H1 (cell line): ENCODE results near the gene MYLK. TPM values are rescaled to one million over a fixed set of nuclear protein-coding genes. Genes with fewer than 3 reads are reported as not detected.

Source experiments
- CTCF ChIA-PET: fragments of 300-600 bp; sonication (Branson Sonifier 250); formaldehyde crosslinking; loops from one replicate; lab custom pipeline; 2021; ENCODE audit not compliant: partially characterized antibody; lab: Charles Lee
- POLR2A ChIA-PET: fragments of 300-600 bp; sonication (Branson Sonifier 250); formaldehyde crosslinking; loops from one replicate; lab custom pipeline; 2021; ENCODE audit warnings: inconsistent platforms; ENCODE audit not compliant: partially characterized antibody; lab: Charles Lee
- DNase-seq, 2 experiments: peaks; one replicate each; pipeline versions ENCODE4 v3.0.0 to v3.0.0-alpha.2; 2010 to 2022; ENCODE audit warnings: low spot score in 2 of 2, low read depth in 1 of 2, mixed read lengths in 1 of 2
- FAIRE-seq: peaks from 2 replicates; lab custom pipeline; 2011; peaks lifted over from hg19 to GRCh38; lab: Jason Lieb, UNC
- H2AFZ ChIP-seq: 2 replicates; pipeline ENCODE4 v1.8.1; 2012; ENCODE audit warnings: low read length, inconsistent platforms
- H2AK5ac ChIP-seq: 2 replicates; pipeline ENCODE4 v1.6.1; 2013; ENCODE audit warnings: low read depth, low read length
- H2BK120ac ChIP-seq: replicated peaks from 2 replicates; pipeline ENCODE3; 2013; ENCODE audit warnings: low read depth, low read length, inconsistent platforms
- H2BK12ac ChIP-seq: 2 replicates; pipeline ENCODE4 v1.6.1; 2013; ENCODE audit warnings: low read depth, low read length
- H2BK15ac ChIP-seq: 2 replicates; pipeline ENCODE4 v1.6.1; 2013; ENCODE audit warnings: low read length
- H2BK20ac ChIP-seq: 2 replicates; pipeline ENCODE4 v1.6.1; 2013; ENCODE audit warnings: low read length
- H2BK5ac ChIP-seq: 2 replicates; pipeline ENCODE4 v1.6.1; 2013; ENCODE audit warnings: low read depth, low read length
- H3K14ac ChIP-seq: 2 replicates; pipeline ENCODE4 v1.6.1; 2013; ENCODE audit warnings: inconsistent platforms; ENCODE audit not compliant: insufficient read length
- H3K18ac ChIP-seq: 2 replicates; pipeline ENCODE4 v1.6.1; 2013; ENCODE audit warnings: low read length; ENCODE audit errors: extremely low read depth
- H3K23ac ChIP-seq: 2 replicates; pipeline ENCODE4 v1.6.1; 2013; ENCODE audit warnings: inconsistent platforms; ENCODE audit not compliant: insufficient read length
- H3K23me2 ChIP-seq: 2 replicates; pipeline ENCODE4 v1.6.1; 2013; ENCODE audit warnings: low read depth, low read length
- H3K27ac ChIP-seq: 2 replicates; pipeline ENCODE4 v1.6.1; 2011; ENCODE audit warnings: low read depth, low read length, inconsistent platforms
- H3K27me3 ChIP-seq, 4 experiments: replicated peaks in 1 of 4; 1 replicate in 1 of 4; 2 replicates in 3 of 4; pipeline versions ENCODE4 v1.6.1 to v1.8.1; 2011 to 2013; ENCODE audit warnings: low read length in 3 of 4, mild to moderate bottlenecking in 3 of 4, inconsistent platforms in 2 of 4, mixed read lengths in 2 of 4, moderate library complexity in 1 of 4; ENCODE audit not compliant: control insufficient read depth in 3 of 4, insufficient read depth in 3 of 4; ENCODE audit errors: extremely low read depth in 1 of 4
- H3K36me3 ChIP-seq, 4 experiments: 2 replicates each; pipeline versions ENCODE4 v1.6.1 to v1.8.1; 2011 to 2013; ENCODE audit warnings: mild to moderate bottlenecking in 4 of 4, low read length in 3 of 4, moderate library complexity in 2 of 4, control low read depth in 1 of 4, inconsistent platforms in 1 of 4; ENCODE audit not compliant: insufficient read depth in 4 of 4, control insufficient read depth in 2 of 4
- H3K4ac ChIP-seq: replicated peaks from 2 replicates; pipeline ENCODE3; 2013; ENCODE audit warnings: low read length, low read depth, mixed read lengths, inconsistent platforms; ENCODE audit not compliant: insufficient read length
- H3K4me1 ChIP-seq, 4 experiments: replicated peaks in 1 of 4; 1 replicate in 1 of 4; 2 replicates in 3 of 4; pipeline versions ENCODE4 v1.6.1 to v1.8.1; 2011 to 2013; ENCODE audit warnings: low read length in 3 of 4, inconsistent platforms in 2 of 4, mixed read lengths in 1 of 4; ENCODE audit not compliant: insufficient read depth in 4 of 4, control insufficient read depth in 3 of 4
- H3K4me2 ChIP-seq, 2 experiments: 2 replicates each; pipeline versions ENCODE4 v1.6.1 to v1.8.1; 2011 to 2013; ENCODE audit warnings: low read depth in 2 of 2, low read length in 2 of 2, control low read depth in 1 of 2, inconsistent platforms in 1 of 2, mild to moderate bottlenecking in 1 of 2; ENCODE audit not compliant: insufficient read depth in 1 of 2
- H3K4me3 ChIP-seq, 4 experiments: fragments of 200-600, 300-600 bp in 1 of 4; sonication (generic), shearing (Covaris generic), sonication (Bioruptor Twin) in 1 of 4; 2 replicates each; pipeline versions ENCODE4 v1.5.1 to v1.8.1; 2011 to 2016; ENCODE audit warnings: low read length in 4 of 4, low read depth in 3 of 4, control low read depth in 2 of 4, inconsistent platforms in 2 of 4, mild to moderate bottlenecking in 2 of 4, mixed read lengths in 1 of 4, moderate library complexity in 1 of 4; ENCODE audit not compliant: insufficient read depth in 2 of 4; ENCODE audit errors: extremely low read depth in 1 of 4
- H3K56ac ChIP-seq: replicated peaks from 2 replicates; pipeline ENCODE3; 2013; ENCODE audit warnings: low read depth, mild to moderate bottlenecking, mixed read lengths, low read length, inconsistent platforms; ENCODE audit not compliant: insufficient read length
- H3K79me1 ChIP-seq: 2 replicates; pipeline ENCODE4 v1.6.1; 2013; ENCODE audit warnings: low read depth, low read length, control low read depth
- H3K79me2 ChIP-seq, 2 experiments: 2 replicates each; pipeline versions ENCODE4 v1.6.1 to v1.8.1; 2012 to 2013; ENCODE audit warnings: low read length in 2 of 2, mild to moderate bottlenecking in 2 of 2, inconsistent platforms in 1 of 2; ENCODE audit not compliant: insufficient read depth in 2 of 2, control insufficient read depth in 1 of 2
- H3K9ac ChIP-seq, 4 experiments: replicated peaks in 1 of 4; 1 replicate in 1 of 4; 2 replicates in 3 of 4; pipeline versions ENCODE4 v1.6.1 to v1.8.1; 2011 to 2013; ENCODE audit warnings: low read depth in 3 of 4, low read length in 3 of 4, control low read depth in 2 of 4, mild to moderate bottlenecking in 2 of 4, moderate library complexity in 2 of 4, inconsistent platforms in 1 of 4; ENCODE audit errors: extremely low read depth in 1 of 4
- H3K9me3 ChIP-seq, 2 experiments: 2 replicates each; pipeline versions ENCODE4 v1.6.1 to v1.8.1; 2012 to 2013; ENCODE audit warnings: mild to moderate bottlenecking in 2 of 2, moderate library complexity in 2 of 2, control low read depth in 1 of 2, inconsistent platforms in 1 of 2, low read depth in 1 of 2, low read length in 1 of 2, mixed read lengths in 1 of 2; ENCODE audit not compliant: insufficient read depth in 2 of 2
- H4K20me1 ChIP-seq, 2 experiments: replicated peaks in 1 of 2; 2 replicates each; pipeline versions ENCODE3 to v1.8.1; 2011 to 2013; ENCODE audit warnings: inconsistent platforms in 2 of 2, low read length in 2 of 2, mild to moderate bottlenecking in 1 of 2; ENCODE audit not compliant: insufficient read depth in 2 of 2, control insufficient read depth in 1 of 2
- H4K5ac ChIP-seq: 2 replicates; pipeline ENCODE4 v1.6.1; 2013; ENCODE audit warnings: low read length, low read depth, mixed read lengths, inconsistent platforms; ENCODE audit not compliant: insufficient read length
- H4K8ac ChIP-seq: 2 replicates; pipeline ENCODE4 v1.8.0; 2013; ENCODE audit warnings: mild to moderate bottlenecking, moderate library complexity, low read length, inconsistent platforms; ENCODE audit not compliant: insufficient read depth; ENCODE audit errors: extremely low read depth
- H4K91ac ChIP-seq: replicated peaks from 2 replicates; pipeline ENCODE3; 2013; ENCODE audit warnings: low read length, mixed read lengths, inconsistent platforms; ENCODE audit not compliant: insufficient read length
- CTBP2 ChIP-seq: IDR thresholded peaks from 2 replicates; pipeline ENCODE4 v1.7.0; 2011; ENCODE audit warnings: borderline replicate concordance, mild to moderate bottlenecking, moderate library complexity, mixed read lengths, low read length; ENCODE audit not compliant: insufficient read depth, insufficient read length
- CTCF ChIP-seq, 3 experiments: IDR thresholded peaks; 1 replicate in 2 of 3; 2 replicates in 1 of 3; pipeline versions ENCODE4 v1.5.1 to v1.6.1; 2011; ENCODE audit warnings: low read length in 3 of 3, mild to moderate bottlenecking in 3 of 3, inconsistent platforms in 2 of 3, low read depth in 1 of 3, moderate library complexity in 1 of 3; ENCODE audit not compliant: insufficient read depth in 1 of 3; ENCODE audit errors: control extremely low read depth in 1 of 3
- EGR1 ChIP-seq: IDR thresholded peaks from 2 replicates; pipeline ENCODE4 v1.6.1; 2011; ENCODE audit warnings: low read depth, low read length, borderline replicate concordance
- EP300 ChIP-seq, 2 experiments: IDR thresholded peaks; 1 replicate in 1 of 2; 2 replicates in 1 of 2; pipeline ENCODE4 v1.6.1; 2011 to 2012; ENCODE audit warnings: low read depth in 2 of 2, low read length in 2 of 2, mild to moderate bottlenecking in 2 of 2, borderline replicate concordance in 1 of 2, inconsistent platforms in 1 of 2, moderate library complexity in 1 of 2
- FOSL1 ChIP-seq: IDR thresholded peaks from 2 replicates; pipeline ENCODE4 v1.6.1; 2011; ENCODE audit warnings: mild to moderate bottlenecking, low read depth, low read length, moderate library complexity; ENCODE audit not compliant: insufficient read depth
- NANOG ChIP-seq: IDR thresholded peaks from 2 replicates; pipeline ENCODE4 v1.6.1; 2011; ENCODE audit warnings: low read length, low read depth, mild to moderate bottlenecking, inconsistent platforms; ENCODE audit not compliant: insufficient read depth, poor library complexity, severe bottlenecking
- RNF2 ChIP-seq: fragments of 200-900, 300-1000 bp; sonication (generic); IDR thresholded peaks from 2 replicates; pipeline ENCODE4 v1.7.1; 2016; ENCODE audit warnings: borderline replicate concordance, low read depth, mild to moderate bottlenecking, antibody characterized with exemption, low read length; ENCODE audit not compliant: poor library complexity, severe bottlenecking; ENCODE audit errors: missing control alignments
- SAP30 ChIP-seq: fragments of 300-600 bp; sonication (generic); IDR thresholded peaks from 2 replicates; pipeline ENCODE4 v1.7.1; 2012; ENCODE audit warnings: low read length, moderate library complexity, mild to moderate bottlenecking, inconsistent platforms; ENCODE audit not compliant: insufficient read depth, insufficient replicate concordance
- TEAD4 ChIP-seq: IDR thresholded peaks from 2 replicates; pipeline ENCODE4 v1.6.1; 2012; ENCODE audit warnings: low read depth, low read length, inconsistent platforms, mixed read lengths
- WGBS, 2 experiments: shearing (Covaris generic) in 1 of 2; methylation state at CpG; one replicate each; pipeline versions ENCODE4 v1.1.6 to v1.1.7; 2013 to 2015; ENCODE audit warnings: low lambda C conversion rate in 2 of 2, mixed read lengths in 2 of 2, inconsistent platforms in 1 of 2, low coverage in 1 of 2, missing lambda C conversion rate in 1 of 2; ENCODE audit not compliant: insufficient replicate concordance in 2 of 2, insufficient coverage in 1 of 2, insufficient read length in 1 of 2; ENCODE audit errors: extremely low coverage in 1 of 2, missing lambda C conversion rate in 1 of 2; 5-methylcytosine and 5-hydroxymethylcytosine counted together
- polyA plus RNA-seq, 7 experiments: library from polyadenylated mRNA; depleted of rRNA in 3 of 7; stranded (reverse) in 5 of 7; unstranded in 2 of 7; fragments of >200 nt in 5 of 7; fragments of 200-250 nt in 2 of 7; gene quantifications; 1 replicate in 5 of 7; 2 replicates in 1 of 7; 4 replicates in 1 of 7; pipeline versions ENCODE4 v1.2.1 to v1.2.3, GENCODE V29; 2011 to 2013; ENCODE audit warnings: missing spikeins in 2 of 7, mixed read lengths in 2 of 7
- total RNA-seq: library from RNA; stranded (reverse); fragmentation: NEBNext Ultra II Directional; extraction: Animal tissue kit (Norgen Biotek cat#: 25700); gene quantifications from 2 replicates; pipeline ENCODE4 v1.2.1, GENCODE V29; 2021

Gene MYLK
- total and polyA plus RNA-seq, 2 of the 8 experiments (the other 6 are each of a cell fraction or from before 2014, with no cell fraction given), result 11.6 to 21.3 TPM

- Histone ChIP-seq H4K20me1 (no peaks in the 10 kb centered on the region), H3K4me1 (peaks cover 3 to 29% (median 16%) of the 10 kb centered on the region in 4 experiments), H3K9me3 (no peaks in the 10 kb centered on the region), H2BK5ac (0 out of 2 replicates have a peak overlapping the region, but pooled peaks have one; percentile 18), H2BK20ac (no peak overlapping the region), H3K27me3 (no peaks in the 10 kb centered on the region), H3K79me1 (no peaks in the 10 kb centered on the region; the same call in 1 of the 2 replicates), H3K23me2 (0 out of 2 replicates have a peak, but pooled peaks cover 2% of the 10 kb centered on the region), H3K56ac (no peak overlapping the region), H3K4ac (no peak overlapping the region), H2BK12ac (peak overlapping the region; percentile 18; the same call in 1 of the 2 replicates), H3K27ac (no peak overlapping the region), H3K23ac (no peak overlapping the region), H2BK120ac (no peak overlapping the region), H3K4me2 (0 out of 4 replicates have a peak overlapping the region, but pooled peaks of 1 of the 2 experiments have one; percentile 7), H3K9ac (no peak overlapping the region), H4K91ac (no peak overlapping the region), H3K79me2 (no peaks in the 10 kb centered on the region), H2AK5ac (no peak overlapping the region), H4K5ac (no peak overlapping the region), H3K18ac (no peak overlapping the region), H3K14ac (no peak overlapping the region), H3K36me3 (no peaks in the 10 kb centered on the region), H3K4me3 (no peak overlapping the region), H2AFZ (no peak overlapping the region), H2BK15ac (0 out of 2 replicates have a peak overlapping the region, but pooled peaks have one; percentile 18), H4K8ac (no peak overlapping the region)
- ChIA-PET CTCF (interaction anchor here (1.1 to 1.7 kb wide), 2 partner anchors 17 to 88 kb away, joined by 5 to 6 read pairs; no protein-coding TSS in a partner anchor), POLR2A (interaction anchor here (1.3 kb wide), 1 partner anchor 13 kb away, joined by 3 read pairs; no protein-coding TSS in a partner anchor)
- WGBS, 2 experiments, result 89% methylated on average over 4 of the region's 4 CpGs; no CpG with 5 or more reads in 1 of the 2 experiments
- no peak for DNase-seq
- no peak for FAIRE-seq
- no peak for TF ChIP-seq SAP30
- TF ChIP-seq FOSL1, result no peak
- no peak for TF ChIP-seq EGR1
- TF ChIP-seq NANOG, result no peak
- no peak for TF ChIP-seq CTCF (IDR thresholded peaks at IDR 0.05; ENCODE audit: control extremely low read depth in 1 of 3, insufficient read depth in 1 of 3, low read depth in 1 of 3, low read length in 3 of 3)
- TF ChIP-seq RNF2, result no peak
- TF ChIP-seq EP300 (IDR thresholded peaks at IDR 0.05; ENCODE audit: borderline replicate concordance in 1 of 2, low read depth in 2 of 2, low read length in 2 of 2), result no peak
- TF ChIP-seq TEAD4, result no peak
- TF ChIP-seq CTBP2, result no peak
Observed at GRCh38 chr3:123635717-123636116, 248.4 kb downstream of the MYLK start.
